Bronchial epithelial cell (primary cell): ENCODE data around the gene TPPP. TPM values are rescaled to one million over a fixed set of nuclear protein-coding genes. Genes with fewer than 3 reads are reported as not detected.
A peak's percentile ranks its signal among the peaks of the same experiment; 100 is the strongest.

Experiments
- DNase-seq: peaks from one replicate; pipeline ENCODE4 v3.0.0-alpha.2; 2010; ENCODE audit warnings: low read depth
- FAIRE-seq: peaks from 2 replicates; lab custom pipeline; 2011; peaks lifted over from hg19 to GRCh38; lab: Jason Lieb, UNC
- H3K27me3 ChIP-seq: 2 replicates; pipeline ENCODE4 v1.5.1; 2011; ENCODE audit warnings: low read length; ENCODE audit not compliant: control insufficient read depth, insufficient read depth
- H3K36me3 ChIP-seq: 2 replicates; pipeline ENCODE4 v1.5.1; 2011; ENCODE audit warnings: low read length; ENCODE audit not compliant: control insufficient read depth, insufficient read depth
- H3K4me3 ChIP-seq: 2 replicates; pipeline ENCODE4 v1.5.1; 2011; ENCODE audit warnings: mild to moderate bottlenecking, low read depth, low read length, control low read depth
- CTCF ChIP-seq: IDR thresholded peaks from 2 replicates; pipeline ENCODE4 v1.5.1; 2011; ENCODE audit warnings: mild to moderate bottlenecking, moderate library complexity, low read length, control low read depth, inconsistent platforms; ENCODE audit not compliant: insufficient read depth, severe bottlenecking
- total RNA-seq: library from RNA; depleted of rRNA; stranded (reverse); fragments of >200 nt; gene quantifications from 2 replicates; pipeline ENCODE4 v1.2.1, GENCODE V29; 2014

The TPPP gene
- total RNA-seq, 1 donor from 2014 or later: 1.6 TPM

DNA sequence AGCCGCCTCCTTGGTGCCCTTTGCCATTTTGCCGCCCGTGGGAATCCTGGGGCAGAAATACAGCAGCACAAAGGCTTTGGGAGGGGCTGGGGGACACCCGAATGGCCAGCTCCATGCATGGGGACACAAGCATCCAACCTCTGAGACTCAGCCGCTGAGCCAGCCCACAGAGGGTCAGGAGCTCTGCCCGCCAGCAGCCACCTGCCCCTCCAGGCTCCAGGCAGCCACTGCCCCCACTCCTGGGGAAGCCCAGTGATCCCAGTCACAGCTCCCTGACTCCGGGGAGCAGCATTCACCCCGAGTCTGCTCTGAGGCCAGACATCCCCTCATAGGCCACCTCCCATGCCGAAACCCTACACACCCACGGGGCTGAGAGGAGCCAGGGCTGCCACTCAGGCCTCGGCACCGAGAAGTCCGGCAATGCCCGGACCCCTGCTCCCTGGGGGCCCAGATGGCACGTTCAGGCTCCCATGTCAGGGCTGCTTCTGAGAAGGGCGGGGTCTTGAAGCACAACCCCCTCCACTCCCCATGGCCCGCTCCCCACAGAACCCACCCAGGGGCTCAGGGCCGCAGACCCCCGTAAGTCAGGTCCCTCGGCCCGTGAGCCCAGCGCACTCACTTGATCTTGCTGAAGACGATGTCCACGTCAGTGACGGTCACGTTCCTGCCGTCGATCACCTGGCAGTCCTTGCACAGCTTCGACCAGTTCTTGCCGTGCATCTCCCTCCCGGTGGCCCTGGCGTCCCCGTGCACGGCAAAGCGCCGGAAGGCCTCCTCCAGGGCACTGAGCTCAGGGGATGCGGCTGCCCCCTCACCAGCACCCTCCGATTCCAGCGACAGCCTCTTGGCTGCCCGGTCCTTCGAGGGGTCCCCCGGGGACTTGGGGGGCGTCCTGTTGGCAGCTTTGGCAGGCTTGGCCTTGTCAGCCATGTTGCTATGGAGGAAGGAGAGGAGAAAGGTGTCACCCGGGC is 15.7 kb downstream of the TPPP start:
- TF ChIP-seq CTCF: no peak
- DNase-seq: no peak
- Histone ChIP-seq H3K4me3 (no peak overlapping the region), H3K36me3 (no peaks in the 10 kb centered on the region), H3K27me3 (peaks cover 5% of the 10 kb centered on the region)
- FAIRE-seq: no peak

DNA sequence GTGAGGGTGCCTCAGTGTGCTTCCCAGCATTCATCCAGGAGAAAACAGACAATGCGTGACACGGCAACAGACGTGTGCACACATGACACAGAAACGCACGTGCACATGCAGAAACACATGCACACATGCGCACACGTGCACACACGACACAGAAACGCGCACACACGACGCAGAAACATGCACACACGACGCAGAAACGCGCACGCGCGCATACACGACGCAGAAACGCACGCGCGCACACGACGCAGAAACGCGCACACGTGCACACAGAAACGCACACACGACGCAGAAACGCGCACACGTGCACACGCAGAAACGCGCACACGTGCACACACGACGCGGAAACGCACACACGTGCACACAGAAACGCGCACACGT is 16.5 kb downstream of the TPPP start:
- Histone ChIP-seq H3K4me3 (no peak overlapping the region), H3K27me3 (peaks cover 5% of the 10 kb centered on the region), H3K36me3 (no peaks in the 10 kb centered on the region)
- no peak for FAIRE-seq
- no peak for DNase-seq
- TF ChIP-seq CTCF: no peak

- no peak for DNase-seq
- Histone ChIP-seq H3K27me3 (peaks cover 5% of the 10 kb centered on the region), H3K4me3 (no peak overlapping the region), H3K36me3 (no peaks in the 10 kb centered on the region)
- FAIRE-seq: no peak
- no peak for TF ChIP-seq CTCF
Observed at GRCh38 chr5:675871-676698, 17.1 kb downstream of the TPPP start.

DNA sequence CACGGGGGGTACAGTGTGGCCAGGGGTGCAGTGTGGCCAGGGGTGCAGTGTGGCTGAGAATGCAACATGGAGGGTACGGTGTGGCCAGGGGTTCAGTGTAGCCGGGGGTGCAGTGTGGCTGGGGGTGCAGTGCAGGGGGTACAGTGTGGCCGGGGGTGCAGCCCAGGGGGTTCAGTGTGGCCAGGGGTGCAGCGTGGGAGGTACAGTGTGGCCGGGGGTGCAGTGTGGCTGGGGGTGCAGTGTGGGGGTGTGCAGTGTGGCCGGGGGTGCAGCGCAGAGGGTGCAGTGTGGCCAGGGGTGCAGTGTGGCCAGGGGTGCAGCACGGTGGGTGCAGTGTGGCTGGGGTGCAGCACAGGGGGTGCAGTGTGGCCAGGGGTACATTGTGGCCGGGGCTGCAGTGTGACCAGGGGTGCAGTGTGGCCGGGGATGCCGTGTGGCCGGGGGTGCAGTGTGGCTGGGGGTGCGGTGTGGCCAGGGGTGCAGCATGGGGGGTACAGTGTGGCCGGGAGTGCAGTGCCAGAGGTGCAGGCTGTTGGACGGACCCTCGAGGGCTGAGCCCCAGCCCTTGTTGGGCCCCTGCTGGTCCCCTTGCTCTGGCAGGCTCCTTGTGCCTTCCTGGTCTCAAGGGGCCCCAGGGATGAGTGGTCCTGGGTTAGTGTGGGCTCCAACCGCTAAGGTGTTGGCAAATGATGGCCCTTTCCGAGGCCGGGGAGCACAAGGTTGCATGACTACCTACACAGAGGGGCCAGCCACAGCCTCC is 17.9 kb downstream of the TPPP start:
- H3K27me3 ChIP-seq: peaks cover 5% of the 10 kb centered on the region
- no peak overlapping the region for H3K4me3 ChIP-seq
- no peak for TF ChIP-seq CTCF
- FAIRE-seq: no peak
- no peak for DNase-seq
- H3K36me3 ChIP-seq: no peaks in the 10 kb centered on the region

GRCh38 chr5:674630-675011 is 18.5 kb downstream of the TPPP start:
- peak; percentile 1 for TF ChIP-seq CTCF
- DNase-seq: no peak
- no peaks in the 10 kb centered on the region for H3K36me3 ChIP-seq
- no peak for FAIRE-seq
- H3K4me3 ChIP-seq: no peak overlapping the region
- H3K27me3 ChIP-seq: peaks cover 5% of the 10 kb centered on the region
